ENCODE results near the gene TCEA2. TPM values are rescaled to one million over a fixed set of nuclear protein-coding genes. Genes with fewer than 3 reads are reported as not detected.

Gene TCEA2
- total RNA-seq, 2 donors from 2014 or later, result 30.1 to 48.6 TPM

- DNase-seq (ENCODE audit: low spot score) (no peak), ATAC-seq (ENCODE audit: insufficient number of reproducible peaks, low FRiP score, low read depth) (no peak)
- H3K4me1 ChIP-seq (ENCODE audit: control insufficient read depth in 1 of 2, low read depth in 2 of 2), result peaks cover 20 to 38% of the 10 kb centered on the region in 2 donors
- H3K4me3 ChIP-seq, result peak overlapping the region; percentile 70
- H3K27me3 ChIP-seq (replicated peaks; ENCODE audit: insufficient read depth), result no peaks in the 10 kb centered on the region
- no peaks in the 10 kb centered on the region for H3K36me3 ChIP-seq
- H3K27ac ChIP-seq, result no peak overlapping the region
- no peak for TF ChIP-seq CTCF (IDR thresholded peaks at IDR 0.05)
- H3K9me3 ChIP-seq, result no peaks in the 10 kb centered on the region
Observed at GRCh38 chr20:64080813-64081623, 18.0 kb downstream of the TCEA2 start.

GRCh38 chr20:64081624-64081964 is 18.6 kb downstream of the TCEA2 start:
- H3K36me3 ChIP-seq, result no peaks in the 10 kb centered on the region
- TF ChIP-seq CTCF (IDR thresholded peaks at IDR 0.05), result no peak
- ATAC-seq (ENCODE audit: insufficient number of reproducible peaks, low FRiP score, low read depth) (no peak), DNase-seq (ENCODE audit: low spot score) (no peak)
- no peaks in the 10 kb centered on the region for H3K27me3 ChIP-seq (replicated peaks; ENCODE audit: insufficient read depth)
- H3K4me1 ChIP-seq (ENCODE audit: control insufficient read depth in 1 of 2, low read depth in 2 of 2), result peaks cover 20 to 38% of the 10 kb centered on the region in 2 donors
- H3K9me3 ChIP-seq, result no peaks in the 10 kb centered on the region
- H3K4me3 ChIP-seq, result no peak overlapping the region
- no peak overlapping the region for H3K27ac ChIP-seq

- peaks cover 20 to 38% of the 10 kb centered on the region in 2 donors for H3K4me1 ChIP-seq (ENCODE audit: control insufficient read depth in 1 of 2, low read depth in 2 of 2)
- no peak overlapping the region for H3K27ac ChIP-seq
- no peaks in the 10 kb centered on the region for H3K36me3 ChIP-seq
- H3K9me3 ChIP-seq, result no peaks in the 10 kb centered on the region
- H3K4me3 ChIP-seq, result no peak overlapping the region
- TF ChIP-seq CTCF (IDR thresholded peaks at IDR 0.05), result no peak
- ATAC-seq (ENCODE audit: insufficient number of reproducible peaks, low FRiP score, low read depth) (no peak), DNase-seq (ENCODE audit: low spot score) (no peak)
- H3K27me3 ChIP-seq (replicated peaks; ENCODE audit: insufficient read depth), result no peaks in the 10 kb centered on the region
Observed at GRCh38 chr20:64082126-64082731, 19.2 kb downstream of the TCEA2 start.

GRCh38 chr20:64082820-64083377 is 19.9 kb downstream of the TCEA2 start:
- H3K27me3 ChIP-seq (replicated peaks; ENCODE audit: insufficient read depth), result no peaks in the 10 kb centered on the region
- ATAC-seq (ENCODE audit: insufficient number of reproducible peaks, low FRiP score, low read depth) (no peak), DNase-seq (ENCODE audit: low spot score) (no peak)
- TF ChIP-seq CTCF (IDR thresholded peaks at IDR 0.05), result no peak
- H3K9me3 ChIP-seq, result no peaks in the 10 kb centered on the region
- H3K4me1 ChIP-seq (ENCODE audit: control insufficient read depth in 1 of 2, low read depth in 2 of 2), result peaks cover 20 to 38% of the 10 kb centered on the region in 2 donors
- no peak overlapping the region for H3K27ac ChIP-seq
- H3K36me3 ChIP-seq, result no peaks in the 10 kb centered on the region
- peak overlapping the region; percentile 75 for H3K4me3 ChIP-seq

- DNase-seq (ENCODE audit: low spot score) (no peak), ATAC-seq (ENCODE audit: insufficient number of reproducible peaks, low FRiP score, low read depth) (no peak)
- no peaks in the 10 kb centered on the region for H3K36me3 ChIP-seq
- peak; percentile 49 for TF ChIP-seq CTCF (IDR thresholded peaks at IDR 0.05)
- H3K9me3 ChIP-seq, result no peaks in the 10 kb centered on the region
- peaks cover 19 to 33% of the 10 kb centered on the region in 2 donors for H3K4me1 ChIP-seq (ENCODE audit: control insufficient read depth in 1 of 2, low read depth in 2 of 2)
- no peaks in the 10 kb centered on the region for H3K27me3 ChIP-seq (replicated peaks; ENCODE audit: insufficient read depth)
- H3K27ac ChIP-seq, result no peak overlapping the region
- H3K4me3 ChIP-seq, result peak overlapping the region; percentile 75
Observed at GRCh38 chr20:64083378-64083803, 20.4 kb downstream of the TCEA2 start.

Measured in thoracic aorta (tissue), 2 donors.